Natural killer cell (primary cell): ENCODE results near the gene NFILZ. TPM values are rescaled to one million over a fixed set of nuclear protein-coding genes. Genes with fewer than 3 reads are reported as not detected.

ENCODE experiments used
- ATAC-seq, 3 donors: fragments of 150-1000 bp in 2 of 3; fragments of 200-7000 bp in 1 of 3; cut with Tn5 transposase; 1 replicate in 1 of 3; 2 replicates in 2 of 3; pipeline ENCODE4 v1.10.0; 2021; ENCODE audit warnings: mild to moderate bottlenecking in 2 of 3, moderate library complexity in 2 of 3
- DNase-seq, 2 donors: peaks; one replicate each; pipeline versions ENCODE4 v3.0.0 to v3.0.0-alpha.2; 2013 to 2021; ENCODE audit warnings: mixed read lengths in 1 of 2
- H3K27ac ChIP-seq: one replicate; pipeline ENCODE4 v1.5.1; 2013; ENCODE audit warnings: mild to moderate bottlenecking, low read length
- H3K27me3 ChIP-seq: one replicate; pipeline ENCODE4 v1.6.1; 2013; ENCODE audit warnings: low read length; ENCODE audit not compliant: control insufficient read depth, insufficient read depth
- H3K36me3 ChIP-seq: one replicate; pipeline ENCODE4 v1.6.1; 2013; ENCODE audit warnings: low read length; ENCODE audit not compliant: control insufficient read depth, insufficient read depth
- H3K4me1 ChIP-seq: one replicate; pipeline ENCODE4 v1.6.1; 2013; ENCODE audit warnings: low read length; ENCODE audit not compliant: control insufficient read depth, insufficient read depth
- H3K4me3 ChIP-seq: one replicate; pipeline ENCODE4 v1.5.1; 2013; ENCODE audit warnings: low read length
- H3K9me3 ChIP-seq: one replicate; pipeline ENCODE4 v1.6.1; 2013; ENCODE audit warnings: low read length; ENCODE audit not compliant: control insufficient read depth, insufficient read depth
- H3K27ac Mint-ChIP-seq, 2 donors: one replicate each; pipeline ENCODE4 v1.8.0; 2022; ENCODE audit warnings: mild to moderate bottlenecking in 2 of 2, mixed read lengths in 2 of 2, moderate library complexity in 1 of 2
- H3K27me3 Mint-ChIP-seq, 2 donors: one replicate each; pipeline ENCODE4 v1.8.0; 2022; ENCODE audit warnings: low read depth in 2 of 2, mixed read lengths in 2 of 2
- H3K36me3 Mint-ChIP-seq: one replicate; pipeline ENCODE4 v1.8.0; 2022; ENCODE audit warnings: mixed read lengths
- H3K4me1 Mint-ChIP-seq, 2 donors: one replicate each; pipeline ENCODE4 v1.8.0; 2022; ENCODE audit warnings: mixed read lengths in 2 of 2
- H3K4me3 Mint-ChIP-seq: one replicate; pipeline ENCODE4 v1.8.0; 2022; ENCODE audit warnings: mild to moderate bottlenecking, moderate library complexity, mixed read lengths
- H3K9me3 Mint-ChIP-seq, 2 donors: one replicate each; pipeline ENCODE4 v1.8.0; 2022; ENCODE audit warnings: mixed read lengths in 2 of 2
- CTCF ChIP-seq: fragments of 200-600 bp; IDR thresholded peaks from one replicate; pipeline ENCODE4 v1.8.0; 2022; ENCODE audit warnings: antibody characterized with exemption
- WGBS: methylation state at CpG from one replicate; pipeline ENCODE4 v1.1.7; 2013; ENCODE audit warnings: missing lambda C conversion rate; ENCODE audit not compliant: insufficient coverage; 5-methylcytosine and 5-hydroxymethylcytosine counted together
- intact Hi-C: fragments of 100-400 bp; cut with micrococcal nuclease; formaldehyde crosslinking; loops from one replicate; pipeline ENCODE4 v1.14.2; 2022
- total RNA-seq, 4 donors: library from RNA; stranded (reverse); fragments of 120-200 nt in 1 of 4; gene quantifications; one replicate each; pipeline versions ENCODE4 v1.2.3 to v1.2.4, GENCODE V29; 2013 to 2022

Gene NFILZ
- total RNA-seq, 3 donors from 2014 or later (not counting 1 experiment from before 2014, with no cell fraction given), result not detected

GRCh38 chr19:8655340-8655709, 24.9 kb downstream of the NFILZ start:
- H3K9me3 Mint-ChIP-seq, result no peaks in the 10 kb centered on the region
- ATAC-seq, result peak in 2 of 3 donors; percentile 30 to 55
- Histone ChIP-seq H3K4me3 (peak overlapping the region; percentile 43), H3K36me3 (no peaks in the 10 kb centered on the region), H3K27ac (peak overlapping the region; percentile 24), H3K27me3 (no peaks in the 10 kb centered on the region), H3K9me3 (no peaks in the 10 kb centered on the region), H3K4me1 (peaks cover 57% of the 10 kb centered on the region)
- 23% methylated on average over 12 of the region's 12 CpGs for WGBS
- intact Hi-C loops, result no loop called here
- peak overlapping the region in 1 of 2 donors; percentile 27 for H3K27ac Mint-ChIP-seq
- H3K4me3 Mint-ChIP-seq, result peak overlapping the region; percentile 78
- peaks cover 32 to 38% of the 10 kb centered on the region in 2 donors for H3K4me1 Mint-ChIP-seq
- peak in 1 of 2 donors; percentile 60 for DNase-seq
- H3K27me3 Mint-ChIP-seq, result peaks cover 0 to 7% of the 10 kb centered on the region in 2 donors
- no peaks in the 10 kb centered on the region for H3K36me3 Mint-ChIP-seq
- TF ChIP-seq CTCF, result no peak

GRCh38 chr19:8657869-8658268, 27.4 kb downstream of the NFILZ start:
- WGBS, result 84% methylated on average over 5 of the region's 5 CpGs

GRCh38 chr19:8659905-8660304, 29.5 kb downstream of the NFILZ start:
- no peaks in the 10 kb centered on the region for H3K36me3 ChIP-seq
- no peak overlapping the region for H3K4me3 Mint-ChIP-seq
- no peak for ATAC-seq
- peaks cover 45 to 66% of the 10 kb centered on the region in 2 donors for H3K4me1 Mint-ChIP-seq
- H3K36me3 Mint-ChIP-seq, result no peaks in the 10 kb centered on the region
- H3K4me3 ChIP-seq, result no peak overlapping the region
- intact Hi-C loops, result no loop called here
- no peak for TF ChIP-seq CTCF
- peaks cover 78% of the 10 kb centered on the region for H3K4me1 ChIP-seq
- no peaks in the 10 kb centered on the region for H3K9me3 Mint-ChIP-seq
- 90% methylated on average over 7 of the region's 7 CpGs for WGBS
- peak overlapping the region in 1 of 2 donors; percentile 37 for H3K27ac Mint-ChIP-seq
- peaks cover 0 to 4% of the 10 kb centered on the region in 2 donors for H3K27me3 Mint-ChIP-seq
- no peaks in the 10 kb centered on the region for H3K9me3 ChIP-seq
- no peak overlapping the region for H3K27ac ChIP-seq
- no peak for DNase-seq
- H3K27me3 ChIP-seq, result no peaks in the 10 kb centered on the region

More at GRCh38 chr19:8657869-8658268, 27.4 kb downstream of the NFILZ start:
- no peak overlapping the region for H3K4me3 Mint-ChIP-seq
- H3K9me3 Mint-ChIP-seq, result no peaks in the 10 kb centered on the region
- intact Hi-C loops, result no loop called here
- ATAC-seq (no peak), DNase-seq (no peak)
- H3K36me3 ChIP-seq, result no peaks in the 10 kb centered on the region
- H3K27me3 ChIP-seq, result no peaks in the 10 kb centered on the region
- H3K27me3 Mint-ChIP-seq, result peaks cover 0 to 4% of the 10 kb centered on the region in 2 donors
- TF ChIP-seq CTCF, result no peak
- peak overlapping the region in 1 of 2 donors; percentile 54 for H3K27ac Mint-ChIP-seq
- H3K27ac ChIP-seq, result peak overlapping the region; percentile 25
- peaks cover 32 to 51% of the 10 kb centered on the region in 2 donors for H3K4me1 Mint-ChIP-seq
- no peaks in the 10 kb centered on the region for H3K9me3 ChIP-seq
- peaks cover 66% of the 10 kb centered on the region for H3K4me1 ChIP-seq
- no peaks in the 10 kb centered on the region for H3K36me3 Mint-ChIP-seq
- peak overlapping the region; percentile 43 for H3K4me3 ChIP-seq

GRCh38 chr19:8662263-8662662, 31.8 kb downstream of the NFILZ start:
- H3K27ac Mint-ChIP-seq, result peak overlapping the region in 1 of 2 donors; percentile 15
- WGBS, result 97% methylated on average over 4 of the region's 4 CpGs
- H3K4me3 Mint-ChIP-seq, result peak overlapping the region; percentile 26
- no peaks in the 10 kb centered on the region for H3K27me3 ChIP-seq
- H3K4me1 Mint-ChIP-seq, result peaks cover 47 to 70% of the 10 kb centered on the region in 2 donors
- H3K27me3 Mint-ChIP-seq, result no peaks in the 10 kb centered on the region
- H3K4me1 ChIP-seq, result peaks cover 81% of the 10 kb centered on the region
- H3K36me3 ChIP-seq, result no peaks in the 10 kb centered on the region
- ATAC-seq (no peak), DNase-seq (no peak)
- intact Hi-C loops, result no loop called here
- no peaks in the 10 kb centered on the region for H3K9me3 Mint-ChIP-seq
- no peak overlapping the region for H3K4me3 ChIP-seq
- TF ChIP-seq CTCF, result no peak
- no peaks in the 10 kb centered on the region for H3K9me3 ChIP-seq
- H3K27ac ChIP-seq, result no peak overlapping the region
- H3K36me3 Mint-ChIP-seq, result no peaks in the 10 kb centered on the region
